DMS114 treated with DMSO at 0.1 percent for 48 hours (cell line): ENCODE measurements around the gene ASIC3.
"Not testable (repeated sequence)": the region's sequence is repeated elsewhere in the genome, so short reads cannot be mapped to it uniquely, and the experiment has no call there.

Experiments
- DNase-seq: peaks from one replicate; lab custom pipeline; 2025; ENCODE audit not compliant: unreplicated experiment; lab: John Stamatoyannopoulos, UW

The ASIC3 gene

GRCh38 chr7:151032936-151033863, 15.1 kb upstream of the ASIC3 start:
- no peak for DNase-seq

- DNase-seq = no peak
Observed at GRCh38 chr7:151033864-151034249, 14.5 kb upstream of the ASIC3 start.

GRCh38 chr7:151034312-151035025, 13.9 kb upstream of the ASIC3 start:
- no peak for DNase-seq

GRCh38 chr7:151035026-151035717, 13.2 kb upstream of the ASIC3 start:
- no peak for DNase-seq

GRCh38 chr7:151035902-151036301, 12.4 kb upstream of the ASIC3 start:
- DNase-seq = no peak

GRCh38 chr7:151038951-151039849, 9.1 kb upstream of the ASIC3 start:
- no peak for DNase-seq

GRCh38 chr7:151039850-151040548, 8.3 kb upstream of the ASIC3 start:
- no peak for DNase-seq

GRCh38 chr7:151040616-151041375, 7.5 kb upstream of the ASIC3 start:
- DNase-seq = no peak

- DNase-seq = not testable (repeated sequence)
Observed at GRCh38 chr7:151043449-151043848, 4.9 kb upstream of the ASIC3 start.

- DNase-seq = no peak
Observed at GRCh38 chr7:151043959-151044358, 4.4 kb upstream of the ASIC3 start.

- no peak for DNase-seq
Observed at GRCh38 chr7:151045262-151045661, 3.1 kb upstream of the ASIC3 start.

- DNase-seq = no peak
Observed at GRCh38 chr7:151045967-151046366, 2.4 kb upstream of the ASIC3 start.

GRCh38 chr7:151046603-151047573, 1.4 kb upstream of the ASIC3 start:
- DNase-seq = no peak

GRCh38 chr7:151048911-151049463, 656 bp downstream of the ASIC3 start:
- DNase-seq = no peak

- no peak for DNase-seq
Observed at GRCh38 chr7:151051108-151051507, 2.8 kb downstream of the ASIC3 start.

- DNase-seq = no peak
Observed at GRCh38 chr7:151053096-151053495, 4.8 kb downstream of the ASIC3 start.

GRCh38 chr7:151053751-151054150, 5.4 kb downstream of the ASIC3 start:
- DNase-seq = no peak

GRCh38 chr7:151056283-151056665, 7.9 kb downstream of the ASIC3 start:
- DNase-seq = no peak
